Keratinocyte (primary cell): Measurements from ENCODE around the gene MAML2.

Source experiments
- CTCF ChIP-seq, 3 experiments: IDR thresholded peaks in 1 of 3; conservative IDR thresholded peaks in 1 of 3; optimal IDR thresholded peaks in 1 of 3; 2 replicates in 2 of 3; 3 replicates in 1 of 3; pipeline versions ENCODE3 to v1.5.1; 2011; ENCODE audit warnings: low read length in 3 of 3, mild to moderate bottlenecking in 3 of 3, moderate library complexity in 2 of 3, control low read depth in 1 of 3, inconsistent platforms in 1 of 3; ENCODE audit not compliant: insufficient read depth in 2 of 3; ENCODE audit errors: extremely low read depth in 1 of 3
- EZH2 ChIP-seq: IDR thresholded peaks from one replicate; pipeline ENCODE4 v1.6.1; 2012; ENCODE audit warnings: inconsistent platforms, mild to moderate bottlenecking, low read length, moderate library complexity

GRCh38 chr11:96055706-96056387 is 287.1 kb downstream of the MAML2 start:
- no peak for TF ChIP-seq CTCF (optimal IDR thresholded peaks at IDR 0.05 in 1 of 3, IDR thresholded peaks at IDR 0.05 in 1 of 3, conservative IDR thresholded peaks at IDR 0.05 in 1 of 3; ENCODE audit: extremely low read depth in 1 of 3, insufficient read depth in 2 of 3, low read length in 3 of 3)
- no peak for TF ChIP-seq EZH2
